B cell (primary cell): ENCODE results near the gene PHC2. TPM values are rescaled to one million over a fixed set of nuclear protein-coding genes. Genes with fewer than 3 reads are reported as not detected.

Experiments
- ATAC-seq: fragments of 200-7000 bp; cut with Tn5 transposase; one replicate; pipeline ENCODE4 v1.10.0; 2021; ENCODE audit warnings: low read depth, mild to moderate bottlenecking, moderate number of reproducible peaks, moderate library complexity
- CTCF ChIA-PET: fragments of 350-600 bp; sonication (Branson Sonifier 250); formaldehyde crosslinking; loops from one replicate; lab custom pipeline; 2021; ENCODE audit warnings: antibody characterized with exemption, inconsistent platforms; lab: Charles Lee
- POLR2A ChIA-PET: fragments of 350-600 bp; sonication (Branson Sonifier 250); formaldehyde crosslinking; loops from one replicate; lab custom pipeline; 2021; ENCODE audit warnings: antibody characterized with exemption; lab: Charles Lee
- DNase-seq: peaks from one replicate; pipeline ENCODE4 v3.0.0; 2013
- H2AFZ ChIP-seq: 2 replicates; pipeline ENCODE4 v1.6.1; 2012; ENCODE audit warnings: mild to moderate bottlenecking, low read depth, low read length; ENCODE audit not compliant: insufficient read depth, poor library complexity, severe bottlenecking
- H3K27ac ChIP-seq, 2 donors: 1 replicate in 1 of 2; 2 replicates in 1 of 2; pipeline ENCODE4 v1.5.1; 2012 to 2013; ENCODE audit warnings: low read length in 2 of 2, mild to moderate bottlenecking in 2 of 2, moderate library complexity in 1 of 2
- H3K27me3 ChIP-seq, 4 experiments: fragments of 200-600 bp in 1 of 4; sonication (generic) in 1 of 4; replicated peaks in 1 of 4; 1 replicate in 2 of 4; 2 replicates in 2 of 4; pipeline versions ENCODE4 v1.6.1 to v1.7.0; 2013 to 2016; ENCODE audit warnings: low read length in 3 of 4, mild to moderate bottlenecking in 2 of 4, mixed read lengths in 1 of 4, moderate library complexity in 1 of 4; ENCODE audit not compliant: insufficient read depth in 4 of 4, control insufficient read depth in 3 of 4; ENCODE audit errors: control extremely low read depth in 1 of 4
- H3K36me3 ChIP-seq, 2 experiments: replicated peaks in 1 of 2; 1 replicate in 1 of 2; 2 replicates in 1 of 2; pipeline versions ENCODE4 v1.6.1 to v1.7.1; 2013; ENCODE audit warnings: low read length in 1 of 2; ENCODE audit not compliant: insufficient read depth in 2 of 2, control insufficient read depth in 1 of 2; ENCODE audit errors: control extremely low read depth in 1 of 2, extremely low read depth in 1 of 2
- H3K4me1 ChIP-seq, 2 donors: fragments of 200-600 bp in 1 of 2; sonication (generic) in 1 of 2; 1 replicate in 1 of 2; 2 replicates in 1 of 2; pipeline versions ENCODE4 v1.5.1 to v1.6.1; 2013 to 2017; ENCODE audit warnings: low read length in 2 of 2; ENCODE audit not compliant: control insufficient read depth in 2 of 2, insufficient read depth in 2 of 2
- H3K4me2 ChIP-seq: replicated peaks from 2 replicates; pipeline ENCODE3; 2012; ENCODE audit warnings: mild to moderate bottlenecking, low read depth, low read length; ENCODE audit not compliant: poor library complexity, severe bottlenecking
- H3K4me3 ChIP-seq, 5 experiments: fragments of 200-600 bp in 1 of 5; sonication (generic) in 1 of 5; 1 replicate in 3 of 5; 2 replicates in 2 of 5; pipeline versions ENCODE4 v1.5.1 to v1.7.0; 2011 to 2016; ENCODE audit warnings: low read length in 4 of 5, mild to moderate bottlenecking in 4 of 5, low read depth in 2 of 5, control low read depth in 1 of 5, moderate library complexity in 1 of 5; ENCODE audit not compliant: insufficient read depth in 1 of 5; ENCODE audit errors: control extremely low read depth in 1 of 5, extremely low read depth in 1 of 5
- H3K79me2 ChIP-seq: fragments of 200-600 bp; sonication (generic); one replicate; pipeline ENCODE4 v1.6.0; 2016; ENCODE audit warnings: low read length; ENCODE audit not compliant: control insufficient read depth, insufficient read depth
- H3K9ac ChIP-seq: fragments of 200-600 bp; sonication (generic); 2 replicates; pipeline ENCODE4 v1.6.1; 2017; ENCODE audit warnings: mild to moderate bottlenecking, low read length, moderate library complexity
- H3K9me3 ChIP-seq, 3 donors: one replicate each; pipeline versions ENCODE4 v1.6.1 to v1.7.1; 2013; ENCODE audit warnings: low read length in 2 of 3; ENCODE audit not compliant: control insufficient read depth in 2 of 3, insufficient read depth in 1 of 3; ENCODE audit errors: control extremely low read depth in 1 of 3
- H4K20me1 ChIP-seq: 2 replicates; pipeline ENCODE4 v1.6.0; 2012; ENCODE audit warnings: mild to moderate bottlenecking, low read length; ENCODE audit not compliant: insufficient read depth, control insufficient read depth, poor library complexity, severe bottlenecking
- H3K27ac Mint-ChIP-seq: one replicate; pipeline ENCODE4 v1.8.0; 2021; ENCODE audit warnings: mixed read lengths
- H3K27me3 Mint-ChIP-seq: one replicate; pipeline ENCODE4 v1.8.0; 2021; ENCODE audit warnings: mixed read lengths
- H3K4me1 Mint-ChIP-seq: one replicate; pipeline ENCODE4 v1.8.0; 2021; ENCODE audit warnings: mixed read lengths
- H3K4me3 Mint-ChIP-seq: one replicate; pipeline ENCODE4 v1.8.0; 2021; ENCODE audit warnings: mixed read lengths
- H3K9me3 Mint-ChIP-seq: one replicate; pipeline ENCODE4 v1.8.0; 2022; ENCODE audit warnings: mixed read lengths; ENCODE audit not compliant: insufficient read depth
- CTCF ChIP-seq: fragments of 200-600 bp; IDR thresholded peaks from one replicate; pipeline ENCODE4 v1.8.0; 2022; ENCODE audit warnings: antibody characterized with exemption, mild to moderate bottlenecking
- EZH2 ChIP-seq: IDR thresholded peaks from 2 replicates; pipeline ENCODE4 v1.6.1; 2012; ENCODE audit warnings: borderline replicate concordance, low read depth, mild to moderate bottlenecking, moderate library complexity, low read length; ENCODE audit not compliant: insufficient read depth, poor library complexity, severe bottlenecking
- WGBS: methylation state at CpG from one replicate; pipeline ENCODE4 v1.1.5; 2013; ENCODE audit warnings: missing lambda C conversion rate; ENCODE audit not compliant: insufficient coverage; 5-methylcytosine and 5-hydroxymethylcytosine counted together
- intact Hi-C: fragments of 100-400 bp; cut with micrococcal nuclease; formaldehyde crosslinking; loops from one replicate; pipeline ENCODE4 v1.10.0; 2022
- polyA plus RNA-seq: library from polyadenylated mRNA; depleted of rRNA; stranded (reverse); fragments of >200 nt; gene quantifications from 2 replicates; pipeline ENCODE4 v1.2.3, GENCODE V29; 2012
- total RNA-seq, 2 donors: library from RNA; stranded (reverse); fragments of 120-200 nt in 1 of 2; gene quantifications; 1 replicate in 1 of 2; 2 replicates in 1 of 2; pipeline versions ENCODE4 v1.2.3 to v1.2.4, GENCODE V29; 2013 to 2022

PHC2 gene
- total and polyA plus RNA-seq, 2 donors (not counting 1 experiment from before 2014, with no cell fraction given): 23.1 to 23.4 TPM

GRCh38 chr1:33455539-33456501 lies 24.9 kb upstream of the PHC2 start:
- ATAC-seq (peak; percentile 77), DNase-seq (peak; percentile 67)
- TF ChIP-seq EZH2: no peak
- TF ChIP-seq CTCF: peak; percentile 44
- Mint-ChIP-seq H3K4me3 (no peak overlapping the region), H3K4me1 (peaks cover 25% of the 10 kb centered on the region), H3K9me3 (no peaks in the 10 kb centered on the region), H3K27ac (peak overlapping the region; percentile 7), H3K27me3 (peaks cover 3% of the 10 kb centered on the region)
- no peaks in the 10 kb centered on the region for H3K27me3 ChIP-seq
- POLR2A ChIA-PET: no interaction called here
- H3K4me2 ChIP-seq: peak overlapping the region; percentile 20
- H2AFZ ChIP-seq: peak overlapping the region; percentile 43
- intact Hi-C loops: no loop called here
- peaks cover 19 to 25% of the 10 kb centered on the region in 2 donors for H3K4me1 ChIP-seq
- WGBS: 47% methylated on average over 6 of the region's 8 CpGs
- no peaks in the 10 kb centered on the region for H3K36me3 ChIP-seq
- CTCF ChIA-PET: interaction anchor here (0.6 to 2.2 kb wide), 10 partner anchors 10 to 262 kb away, joined by 3 to 10 read pairs (median 4); no protein-coding TSS in a partner anchor
- H3K4me3 ChIP-seq: no peak overlapping the region
- no peaks in the 10 kb centered on the region for H3K9me3 ChIP-seq
- no peak overlapping the region for H3K27ac ChIP-seq
- H3K9ac ChIP-seq: no peak overlapping the region
- no peaks in the 10 kb centered on the region for H3K79me2 ChIP-seq
- no peaks in the 10 kb centered on the region for H4K20me1 ChIP-seq
